GM13976 (cell line): Measurements from ENCODE around the gene CUL3.

Experiments used
- DNase-seq: peaks from one replicate; pipeline ENCODE4 v3.0.0; 2012; ENCODE audit warnings: low spot score
- in situ Hi-C: fragments of 300-500 bp; cut with MboI; formaldehyde crosslinking; loops from one replicate; pipeline ENCODE4 v1.12.0; 2022; ENCODE audit warnings: low sequenced_read_pairs, mixed read lengths, inconsistent platforms; ENCODE audit not compliant: unreplicated experiment
- TF ChIP-seq, protein P1 (sequence below): IDR thresholded peaks from 2 replicates; pipeline ENCODE4 v1.5.1; 2012; ENCODE audit warnings: borderline replicate concordance, mild to moderate bottlenecking; ENCODE audit not compliant: insufficient read depth; ENCODE audit errors: extremely low read depth, missing control alignments, control extremely low read depth

Gene CUL3

DNA sequence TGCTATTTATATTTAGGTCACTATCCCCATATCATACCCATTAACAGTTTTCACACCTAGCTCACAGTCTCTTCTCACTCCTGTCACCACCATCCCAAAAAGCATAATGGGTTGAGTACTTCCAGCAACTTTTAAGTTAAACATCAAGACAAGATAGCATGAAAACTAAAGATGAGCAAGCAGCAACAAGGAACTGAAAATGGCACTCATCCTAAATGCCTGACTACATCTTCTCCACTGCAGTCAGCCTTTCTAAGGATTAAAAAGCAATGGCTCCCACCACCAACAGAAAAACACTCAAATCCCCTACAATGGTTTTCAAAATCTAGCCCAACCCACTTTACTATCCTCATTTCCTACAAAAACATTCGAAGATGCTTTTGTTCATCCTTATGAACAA is 38.2 kb downstream of the CUL3 start:
- in situ Hi-C loops, result no loop called here
- TF ChIP-seq, protein P1, sequence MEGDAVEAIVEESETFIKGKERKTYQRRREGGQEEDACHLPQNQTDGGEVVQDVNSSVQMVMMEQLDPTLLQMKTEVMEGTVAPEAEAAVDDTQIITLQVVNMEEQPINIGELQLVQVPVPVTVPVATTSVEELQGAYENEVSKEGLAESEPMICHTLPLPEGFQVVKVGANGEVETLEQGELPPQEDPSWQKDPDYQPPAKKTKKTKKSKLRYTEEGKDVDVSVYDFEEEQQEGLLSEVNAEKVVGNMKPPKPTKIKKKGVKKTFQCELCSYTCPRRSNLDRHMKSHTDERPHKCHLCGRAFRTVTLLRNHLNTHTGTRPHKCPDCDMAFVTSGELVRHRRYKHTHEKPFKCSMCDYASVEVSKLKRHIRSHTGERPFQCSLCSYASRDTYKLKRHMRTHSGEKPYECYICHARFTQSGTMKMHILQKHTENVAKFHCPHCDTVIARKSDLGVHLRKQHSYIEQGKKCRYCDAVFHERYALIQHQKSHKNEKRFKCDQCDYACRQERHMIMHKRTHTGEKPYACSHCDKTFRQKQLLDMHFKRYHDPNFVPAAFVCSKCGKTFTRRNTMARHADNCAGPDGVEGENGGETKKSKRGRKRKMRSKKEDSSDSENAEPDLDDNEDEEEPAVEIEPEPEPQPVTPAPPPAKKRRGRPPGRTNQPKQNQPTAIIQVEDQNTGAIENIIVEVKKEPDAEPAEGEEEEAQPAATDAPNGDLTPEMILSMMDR, result no peak
- DNase-seq, result no peak

DNA sequence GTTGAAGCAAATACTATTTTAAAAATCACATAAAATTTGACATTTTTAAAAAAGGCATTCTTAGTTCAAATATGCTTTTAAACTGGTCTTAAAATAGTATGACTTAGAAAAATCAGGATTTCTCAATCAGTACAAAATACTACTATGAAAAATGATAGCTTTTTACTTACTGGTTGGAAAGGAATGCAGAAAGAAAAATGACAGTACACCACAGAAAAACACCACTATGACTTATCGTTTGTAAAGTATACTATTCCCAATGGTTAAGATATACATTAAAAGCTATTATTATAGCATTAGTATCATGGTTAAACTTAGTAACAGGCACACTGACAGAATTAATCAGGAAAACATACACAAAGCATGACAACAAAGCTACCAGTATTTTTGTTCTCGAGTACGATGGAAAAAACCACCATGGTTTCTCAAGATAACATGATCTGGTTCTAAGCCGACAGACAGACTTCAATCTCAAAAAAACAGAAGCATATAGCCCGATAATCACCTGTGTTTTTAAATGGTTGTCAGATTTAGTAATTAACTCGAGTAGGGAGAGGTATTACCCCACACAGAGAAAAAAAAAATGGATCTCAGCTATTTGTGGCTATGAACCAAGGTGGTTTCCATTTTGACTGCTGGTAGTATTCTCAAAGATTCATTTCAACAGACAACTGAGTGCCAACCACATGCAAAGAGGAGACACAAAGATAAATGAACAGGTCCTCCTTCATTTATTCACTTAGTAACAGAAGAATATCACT is 39.1 kb downstream of the CUL3 start:
- in situ Hi-C loops, result no loop called here
- TF ChIP-seq, protein P1, result no peak
- DNase-seq, result peak; percentile 33

DNA sequence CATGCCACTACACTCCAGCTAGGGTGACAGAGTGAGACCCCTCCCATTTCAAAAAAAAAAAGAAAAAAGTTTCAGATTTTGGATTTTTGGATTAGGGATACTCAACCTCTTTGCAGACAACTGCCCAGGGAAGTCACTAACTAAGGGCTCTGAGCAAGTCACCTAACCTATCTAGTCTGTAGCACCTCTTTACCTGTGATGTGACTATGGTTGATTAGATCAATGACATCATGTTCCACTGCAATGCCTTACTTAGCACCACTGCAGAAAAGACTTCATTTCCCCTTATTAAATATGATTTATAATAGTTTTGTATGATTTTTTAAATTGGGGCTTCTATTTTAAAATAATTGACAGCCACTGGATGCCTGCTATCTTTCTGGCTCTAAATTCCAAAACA is 41.2 kb downstream of the CUL3 start:
- no peak for DNase-seq
- TF ChIP-seq, protein P1, result no peak
- in situ Hi-C loops, result no loop called here

DNA sequence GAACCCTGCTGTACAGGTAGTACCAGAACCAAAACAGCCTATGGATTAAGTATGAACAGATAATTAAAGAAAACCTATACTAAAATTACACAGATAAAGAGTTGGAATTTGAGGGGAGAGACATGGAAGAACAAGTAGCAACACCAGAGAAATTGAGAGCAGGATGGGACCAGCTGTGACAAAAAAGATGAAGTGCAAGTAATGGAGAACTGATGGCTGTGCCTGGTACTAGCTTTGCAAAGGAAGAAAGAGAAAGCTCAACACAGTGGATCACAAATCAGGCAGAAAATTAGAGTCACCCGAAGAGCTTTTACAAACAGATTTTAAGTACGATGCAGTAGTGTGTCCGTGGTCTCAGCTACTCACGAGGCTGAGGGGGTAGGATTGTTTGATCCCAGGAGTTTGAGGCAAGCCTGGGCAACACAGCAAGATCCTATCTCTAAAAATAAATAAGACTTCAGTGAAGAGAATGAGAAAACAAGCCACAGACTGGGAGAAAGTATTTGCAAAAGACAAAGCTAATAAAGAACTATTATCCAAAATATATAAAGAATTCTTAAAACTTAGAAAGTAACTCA is 46.5 kb downstream of the CUL3 start:
- TF ChIP-seq, protein P1, result no peak
- DNase-seq, result no peak
- in situ Hi-C loops, result no loop called here

DNA sequence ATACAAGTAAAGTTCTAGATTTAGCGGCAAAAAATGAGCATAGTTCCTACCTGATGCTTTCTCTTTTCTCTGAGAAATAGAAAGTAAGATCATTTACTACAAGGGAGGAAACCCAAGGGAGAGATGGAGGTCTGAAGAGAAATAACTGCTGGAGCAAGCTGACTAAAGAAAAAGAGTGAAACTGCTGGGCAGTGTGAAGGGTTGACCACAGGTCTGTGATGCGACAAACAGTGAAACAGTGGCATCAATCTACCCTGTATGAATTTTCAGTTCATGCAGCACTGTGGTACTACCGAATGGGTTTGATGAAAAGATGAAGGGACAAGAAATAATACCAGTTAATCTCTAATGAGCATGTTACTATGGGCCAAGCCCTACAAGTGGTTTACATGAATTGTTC is 52.2 kb downstream of the CUL3 start:
- TF ChIP-seq, protein P1, result no peak
- in situ Hi-C loops, result no loop called here
- no peak for DNase-seq

DNA sequence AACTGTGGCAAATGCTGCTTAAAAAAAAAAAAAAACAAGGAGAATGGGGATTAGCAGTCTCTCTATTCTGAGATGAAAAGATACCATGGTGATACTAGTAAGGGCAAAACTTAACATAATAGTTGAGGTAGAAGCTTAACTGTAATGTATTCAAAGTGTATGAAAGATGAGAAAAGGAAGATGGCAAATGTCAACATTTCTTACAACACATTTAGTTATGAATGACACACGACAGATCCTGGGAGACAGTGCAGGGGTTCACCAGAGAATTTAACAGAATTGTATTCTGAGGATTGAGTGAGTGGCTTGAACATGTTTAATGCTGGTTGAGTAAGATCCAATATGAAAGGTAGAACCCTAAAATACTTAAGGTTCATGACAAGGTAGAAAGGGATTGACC is 52.7 kb downstream of the CUL3 start:
- TF ChIP-seq, protein P1, result no peak
- DNase-seq, result no peak
- in situ Hi-C loops, result no loop called here

DNA sequence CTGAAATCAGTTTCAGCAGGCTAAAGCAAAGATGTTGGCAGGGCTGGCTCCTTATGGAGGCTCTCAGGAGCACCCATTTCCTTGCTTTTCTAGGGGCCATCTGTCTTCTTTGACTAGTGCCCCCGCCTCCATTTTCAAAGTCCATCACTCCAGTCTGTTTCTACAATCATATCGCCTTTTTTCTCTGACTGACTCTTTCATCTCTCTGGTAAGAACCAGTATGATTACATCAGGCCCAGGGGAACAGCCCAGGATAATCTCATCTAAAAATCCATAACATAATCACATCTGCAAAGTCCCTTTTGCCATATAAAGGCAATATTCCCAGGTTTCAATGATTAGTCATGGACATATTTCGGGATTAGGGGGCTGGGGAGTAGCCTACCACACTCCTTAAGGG is 57.0 kb downstream of the CUL3 start:
- in situ Hi-C loops, result no loop called here

More for the DNA sequence above, 57.0 kb downstream of the CUL3 start:
- TF ChIP-seq, protein P1, result no peak
- no peak for DNase-seq
